HTR-8/SVneo (cell line): ENCODE data around the gene PLEKHO2.

Experiments used
- DNase-seq: peaks from one replicate; pipeline ENCODE4 v3.0.0; 2011; ENCODE audit warnings: low spot score, mixed read lengths; ENCODE audit not compliant: insufficient read length
- FAIRE-seq: peaks from 2 replicates; lab custom pipeline; 2011; peaks lifted over from hg19 to GRCh38; lab: Jason Lieb, UNC

PLEKHO2 gene

DNA sequence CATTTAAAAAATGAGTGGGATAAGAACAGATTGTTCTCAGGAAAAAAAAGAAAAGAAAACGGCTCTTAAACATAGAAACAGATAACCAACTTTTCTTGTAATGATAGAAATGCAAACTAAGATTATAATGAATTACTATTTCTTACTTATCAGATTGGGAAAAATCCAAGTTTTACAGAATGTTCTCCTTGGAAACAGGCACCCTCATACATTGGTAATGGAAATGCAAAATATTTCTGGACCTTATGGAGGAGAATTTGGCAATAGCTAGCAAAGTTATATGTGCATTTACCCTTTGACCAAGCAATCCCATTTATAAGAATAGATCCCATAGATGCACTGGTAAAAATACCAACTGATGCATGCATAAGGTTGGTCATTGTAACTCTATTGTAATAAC lies 66.3 kb downstream of the PLEKHO2 start:
- FAIRE-seq (no peak), DNase-seq (no peak)

DNA sequence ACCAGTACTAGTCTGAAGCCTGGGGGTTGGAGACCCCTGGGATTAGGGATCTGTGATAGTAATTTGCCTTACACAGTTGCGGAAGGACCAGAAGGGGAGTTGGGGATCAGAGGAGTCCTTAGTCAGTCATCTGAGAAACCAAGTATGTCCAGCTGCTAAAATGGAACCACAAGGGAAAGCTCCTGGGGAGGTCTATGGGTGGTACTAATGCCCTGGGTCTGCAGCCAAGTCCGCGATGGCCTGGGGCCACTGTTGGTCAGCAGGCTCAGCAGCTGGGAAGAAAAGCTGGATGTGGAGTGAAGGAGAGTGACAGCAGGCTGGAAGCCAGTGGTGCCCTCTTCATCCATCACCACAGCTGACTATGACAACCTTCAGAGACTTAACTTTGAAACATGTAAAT lies 67.8 kb downstream of the PLEKHO2 start:
- no peak for DNase-seq
- no peak for FAIRE-seq

DNA sequence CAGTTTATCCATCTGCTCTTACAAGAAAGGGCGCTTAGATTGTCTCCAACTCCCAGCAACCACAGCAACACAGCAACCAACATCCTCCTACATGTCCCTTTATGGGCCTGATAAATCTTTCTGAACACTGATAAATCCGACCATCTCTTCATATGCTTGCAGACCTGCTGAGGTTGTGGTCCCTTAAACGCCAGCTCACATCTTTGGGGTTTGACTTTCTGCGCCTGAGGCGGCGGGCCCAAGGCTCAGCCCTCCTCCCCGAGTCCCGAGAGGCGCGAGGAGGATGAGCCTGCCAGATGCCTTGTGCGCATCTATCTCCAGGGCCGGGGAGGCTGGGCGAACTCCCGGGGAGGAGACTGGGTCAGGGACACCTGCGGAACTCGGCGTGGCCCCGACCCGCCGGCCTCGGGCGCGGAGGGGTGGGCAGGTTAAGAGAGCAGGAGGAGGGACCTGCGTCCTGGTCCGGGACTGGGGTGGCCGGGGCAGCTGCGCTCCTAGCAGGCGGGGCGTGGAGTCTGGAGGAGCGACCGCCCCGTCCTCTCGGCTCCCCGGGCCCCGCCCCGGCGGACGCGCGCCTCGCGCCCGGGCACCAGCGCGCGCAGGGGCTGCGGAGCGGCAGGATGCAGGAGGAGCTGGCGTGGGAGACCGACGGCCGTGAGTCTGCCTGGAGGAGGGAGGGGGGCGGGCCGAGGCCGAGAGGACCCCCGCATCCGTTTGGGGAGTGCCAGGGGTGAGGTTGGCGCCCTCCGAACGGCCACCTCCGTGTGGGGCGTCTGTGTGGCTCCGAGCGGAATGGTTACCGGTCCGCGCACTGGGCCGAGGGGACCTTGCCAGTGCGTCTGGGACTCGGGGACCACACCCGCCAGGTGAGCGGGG lies 69.8 kb downstream of the PLEKHO2 start, which contains the start of gene ANKDD1A:
ANKDD1A (plus strand) TSS at position 592 of the 876 bp plus-strand sequence; CDS start at position 621, 29 bp downstream.
- peak; percentile 86 for DNase-seq
- peak; percentile 79 for FAIRE-seq

DNA sequence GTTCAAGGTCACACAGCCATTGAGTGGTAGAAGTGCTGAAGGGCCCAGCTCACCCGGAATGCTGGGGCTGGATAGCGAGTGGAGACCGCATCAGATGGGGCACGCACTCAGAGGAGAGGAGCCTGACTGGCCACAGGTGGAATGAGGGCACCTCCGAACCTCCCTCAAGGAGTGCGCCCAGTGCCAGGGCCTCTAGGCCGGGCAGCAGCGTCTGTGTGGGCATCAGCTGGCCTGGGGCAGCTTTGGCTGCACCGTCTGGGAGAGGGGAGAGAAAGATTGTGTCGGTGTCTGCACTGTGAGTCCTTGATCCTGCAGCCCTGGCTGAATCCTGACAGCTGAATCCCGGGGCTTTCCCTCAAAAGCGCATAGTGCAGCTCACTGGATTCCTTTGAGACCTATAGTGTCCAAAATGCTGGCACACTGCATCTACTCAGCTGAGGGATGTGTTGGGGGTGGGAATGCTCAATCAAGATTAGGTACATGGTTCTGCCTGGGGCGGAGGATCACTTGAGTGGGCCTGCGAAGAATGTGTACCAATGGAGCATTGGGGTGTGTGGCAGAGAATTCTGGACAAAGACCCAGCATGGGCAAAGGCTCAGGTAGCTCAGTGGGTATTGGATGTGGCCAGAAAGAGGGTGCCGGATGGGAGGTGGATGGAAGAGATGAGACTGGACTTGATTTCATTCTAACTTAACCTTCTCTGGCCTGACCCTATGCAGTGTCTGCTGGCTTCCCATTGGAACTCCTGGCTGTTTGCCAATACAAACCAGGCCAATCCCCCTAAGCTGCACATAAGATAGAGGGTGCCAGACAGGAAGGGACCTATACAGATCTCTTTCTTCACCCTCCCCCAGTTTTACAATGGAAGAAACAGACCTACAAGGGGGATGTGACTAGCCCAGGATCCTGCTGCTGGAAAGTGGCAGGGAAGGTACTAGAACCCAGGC lies 70.9 kb downstream of the PLEKHO2 start:
- FAIRE-seq: peak; percentile 9
- no peak for DNase-seq

DNA sequence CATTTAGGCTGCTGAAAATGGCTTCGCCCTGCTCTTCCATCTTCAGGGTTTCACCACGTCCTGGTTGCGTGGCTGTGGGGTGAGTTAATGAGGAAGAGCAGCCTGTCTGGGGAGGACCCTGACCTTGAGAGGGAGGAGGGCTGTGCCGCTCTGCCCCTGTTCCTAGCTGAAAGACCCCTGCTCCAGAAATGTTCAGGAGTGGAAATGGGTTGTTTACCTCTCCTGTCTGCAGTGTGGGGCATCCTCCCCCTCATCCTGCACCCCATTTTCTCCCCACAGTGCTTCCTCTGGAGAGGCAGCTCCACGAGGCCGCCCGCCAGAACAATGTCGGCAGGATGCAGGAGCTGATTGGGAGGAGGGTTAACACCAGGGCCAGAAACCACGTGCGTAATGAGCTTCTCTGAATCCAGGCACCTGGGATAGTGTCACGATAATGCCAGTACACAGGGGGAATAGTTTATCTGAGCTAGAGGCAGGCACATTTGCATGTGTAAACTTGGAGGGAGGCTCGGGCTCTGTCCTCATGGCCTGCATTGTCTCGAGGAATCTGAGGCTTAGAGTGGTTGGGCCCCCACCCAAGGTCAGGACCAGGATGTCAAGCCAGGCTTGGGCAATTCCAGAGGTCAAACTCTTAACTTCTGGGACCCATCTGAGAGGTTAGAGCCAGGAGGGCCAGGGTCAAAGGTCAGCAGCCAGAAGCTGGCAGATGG lies 74.0 kb downstream of the PLEKHO2 start:
- DNase-seq (no peak), FAIRE-seq (no peak)

DNA sequence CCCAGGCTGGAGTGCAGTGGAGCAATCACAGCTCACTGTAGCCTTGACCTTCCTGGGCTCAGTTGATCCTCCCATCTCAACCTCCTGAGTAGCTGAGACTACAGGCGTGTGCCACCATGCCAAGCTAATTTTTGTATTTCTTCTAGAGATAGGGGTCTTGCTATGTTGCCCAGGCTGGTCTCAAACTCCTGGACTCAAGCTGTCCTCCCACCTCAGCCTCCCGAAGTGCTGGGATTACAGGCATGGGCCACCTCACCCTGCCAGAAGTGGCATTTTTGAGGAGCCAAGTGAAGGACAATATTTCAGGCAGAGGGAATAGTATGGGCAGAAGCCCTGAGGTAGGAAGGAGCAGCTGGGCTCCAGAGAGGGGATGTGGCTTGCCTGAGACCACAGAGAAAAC lies 74.7 kb downstream of the PLEKHO2 start:
- DNase-seq (no peak), FAIRE-seq (no peak)

DNA sequence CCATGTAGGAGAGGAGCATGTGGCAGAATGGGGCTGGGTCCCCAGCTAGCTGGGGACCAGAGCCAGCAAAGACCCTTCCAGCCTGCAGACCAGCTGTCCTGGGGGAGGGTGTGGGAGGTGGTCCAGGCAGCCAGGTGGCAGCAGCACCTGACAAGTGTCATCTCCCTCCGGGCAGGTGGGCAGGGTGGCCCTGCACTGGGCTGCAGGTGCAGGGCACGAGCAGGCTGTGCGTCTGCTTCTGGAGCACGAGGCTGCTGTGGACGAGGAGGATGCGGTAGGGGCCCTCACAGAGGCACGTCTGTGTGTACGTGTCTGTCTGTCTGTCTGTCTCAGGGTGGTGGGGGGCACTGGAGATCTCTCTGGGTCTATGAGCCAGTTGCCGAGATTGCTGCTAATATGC lies 75.5 kb downstream of the PLEKHO2 start:
- no peak for DNase-seq
- FAIRE-seq: peak; percentile 13
